HG03095 (cell line): ENCODE data around the gene SLC34A1.
"Not testable (repeated sequence)": the region's sequence is repeated elsewhere in the genome, so short reads cannot be mapped to it uniquely, and the experiment has no call there.

Experiments used
- ATAC-seq: cut with Tn5 transposase; IDR thresholded peaks from one replicate; pipeline ENCODE4 v1.9.1; 2021; ENCODE audit warnings: moderate library complexity; ENCODE audit not compliant: unreplicated experiment

SLC34A1 gene

DNA sequence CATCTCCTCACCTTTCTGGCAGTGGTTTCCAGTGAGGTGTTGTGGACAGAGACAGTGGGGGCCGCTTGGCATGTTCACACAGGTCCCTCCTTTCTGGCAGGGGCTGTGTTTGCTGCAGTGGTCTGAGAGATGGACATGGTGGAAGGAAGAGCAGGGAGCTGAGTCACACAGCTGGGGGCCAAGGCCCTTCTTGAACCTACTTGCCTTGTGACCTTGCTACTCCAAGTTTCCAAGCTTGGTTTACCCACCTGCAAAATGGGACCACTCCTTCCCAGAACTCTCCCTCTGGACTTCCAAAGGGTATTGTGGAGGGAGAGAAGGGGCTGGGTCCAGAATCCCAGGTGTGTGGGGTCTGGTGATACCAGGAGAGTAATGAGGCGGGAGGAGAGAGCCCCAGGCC, 21.1 kb downstream of the SLC34A1 start:
- no peak for ATAC-seq

DNA sequence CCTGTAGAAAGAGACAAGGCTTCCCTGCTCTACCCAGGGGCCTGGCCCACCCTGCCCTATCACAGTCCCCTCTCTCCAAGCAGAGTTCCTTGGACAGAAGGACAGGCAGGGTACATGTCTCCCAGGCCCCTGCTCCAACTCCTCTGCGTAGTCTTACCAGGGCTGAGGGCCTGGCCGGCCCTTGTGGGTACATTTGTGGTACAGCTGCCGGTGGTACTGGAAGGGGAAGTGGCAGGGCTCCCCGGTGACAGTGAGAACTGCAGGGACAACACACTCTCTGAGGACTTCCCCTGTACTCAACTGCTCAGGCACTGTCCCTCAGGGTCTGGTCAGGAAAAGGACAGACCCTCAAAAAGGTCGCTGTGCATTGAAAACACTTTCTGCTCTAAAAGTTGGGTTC, 21.6 kb downstream of the SLC34A1 start:
- ATAC-seq, result no peak

DNA sequence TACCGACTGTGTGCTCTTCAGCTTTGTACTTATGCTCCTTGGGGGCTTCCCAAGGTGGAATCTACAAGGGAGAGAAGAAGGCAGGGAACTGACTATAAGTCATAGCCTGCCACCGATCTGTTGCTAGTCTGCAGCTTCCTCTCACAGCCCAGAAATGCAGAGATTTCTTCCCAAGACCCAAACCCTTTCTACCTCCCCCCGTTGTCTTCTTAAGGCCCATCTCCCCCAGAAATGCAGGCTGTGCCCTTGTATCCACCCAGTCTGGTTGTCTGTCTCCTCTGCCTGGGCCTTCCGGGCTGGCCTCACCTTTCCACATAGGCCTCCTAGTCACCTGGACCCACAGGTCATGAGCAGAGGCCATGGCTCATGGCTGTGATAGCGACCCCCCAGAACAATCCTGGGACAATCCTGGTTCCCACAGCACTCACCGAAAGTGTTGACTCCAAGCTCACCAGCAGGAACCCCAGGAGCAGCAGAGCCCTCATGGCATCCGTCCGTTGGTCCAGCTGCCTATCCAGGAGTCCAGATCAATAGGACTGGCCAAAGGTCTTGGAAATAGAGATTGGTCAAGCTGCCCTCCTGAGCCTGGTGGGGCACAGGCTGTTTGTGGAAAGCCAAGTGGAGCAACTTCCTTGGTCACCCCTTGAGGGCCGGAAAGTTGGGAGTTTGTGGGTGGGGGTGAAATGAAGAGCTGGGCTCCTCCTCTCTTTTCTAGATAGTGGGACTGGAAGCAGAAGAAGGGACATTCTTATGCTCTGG, 25.0 kb downstream of the SLC34A1 start, which contains the start of gene F12:
Gene F12 (minus strand): TSS at position 522 of the 759 bp plus-strand sequence. CDS start 37 bp downstream, at position 485.
- ATAC-seq, result no peak

DNA sequence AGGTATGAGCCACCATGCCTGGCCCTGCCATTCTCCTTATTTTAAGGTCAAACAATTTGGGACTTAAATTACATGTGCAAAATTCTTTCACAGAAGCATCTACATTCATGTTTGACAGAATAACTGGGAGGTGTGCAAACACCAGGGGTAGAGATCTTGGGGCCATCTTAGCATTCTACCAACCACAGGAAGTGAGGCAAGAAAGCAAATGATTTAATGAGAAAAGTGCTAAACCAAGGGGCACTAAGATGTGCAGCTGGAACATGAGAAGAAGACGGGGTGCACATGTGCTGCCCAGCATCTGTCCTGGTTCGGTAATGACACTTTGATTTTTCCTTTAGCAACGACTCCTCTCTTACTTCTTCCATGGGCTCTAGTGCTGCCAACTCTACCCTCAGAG, 26.3 kb downstream of the SLC34A1 start:
- no peak for ATAC-seq

DNA sequence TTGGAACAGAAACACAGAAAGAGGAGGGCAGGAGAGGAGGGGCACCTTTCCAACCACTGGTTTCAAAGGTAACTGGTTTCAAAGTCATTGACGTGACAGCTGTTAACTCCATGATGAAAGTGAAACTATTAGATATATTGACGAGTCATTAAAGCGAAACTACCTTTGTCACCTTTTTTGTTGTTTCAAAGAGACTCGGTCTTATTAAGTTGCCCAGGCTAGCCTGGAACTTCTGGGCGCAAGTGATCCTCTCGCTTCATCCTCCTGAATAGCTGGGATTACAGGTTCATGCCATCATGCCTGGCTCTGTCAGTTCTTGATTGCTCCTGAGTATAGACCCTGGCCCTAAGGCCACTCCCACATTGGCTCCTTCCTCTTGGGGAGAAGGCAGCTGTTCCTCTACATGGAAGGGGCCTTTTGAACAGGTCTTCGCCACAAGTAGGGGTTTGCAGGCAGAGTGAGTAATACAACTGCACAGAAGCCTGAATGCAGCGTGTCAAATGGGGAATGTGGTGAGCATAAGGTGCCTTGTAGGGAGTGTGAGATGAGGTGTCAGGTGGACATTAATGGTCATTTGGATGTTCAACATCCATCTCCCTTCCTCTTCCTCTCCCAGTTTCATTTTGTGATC, 28.5 kb downstream of the SLC34A1 start:
- ATAC-seq, result peak; percentile 58

DNA sequence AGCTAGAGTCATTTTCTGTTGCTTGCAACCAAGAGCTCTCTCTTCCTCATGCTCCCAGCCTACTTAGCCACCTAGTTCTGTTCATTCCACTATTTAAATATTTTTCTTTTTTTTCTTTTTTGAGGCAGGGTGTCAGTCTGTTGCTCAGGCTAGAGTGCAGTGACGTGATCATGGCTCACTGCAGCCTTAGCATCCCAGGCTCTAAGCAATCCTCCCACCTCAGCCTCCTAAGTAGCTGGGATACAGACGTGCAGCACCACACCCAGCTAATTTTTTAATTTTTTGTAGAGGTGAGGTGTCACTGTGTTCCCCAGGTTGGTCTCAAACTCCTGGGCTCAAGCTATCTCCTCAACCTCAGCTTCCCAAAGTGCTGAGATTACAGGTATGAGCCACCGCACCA, 30.2 kb downstream of the SLC34A1 start:
- ATAC-seq, result no peak

DNA sequence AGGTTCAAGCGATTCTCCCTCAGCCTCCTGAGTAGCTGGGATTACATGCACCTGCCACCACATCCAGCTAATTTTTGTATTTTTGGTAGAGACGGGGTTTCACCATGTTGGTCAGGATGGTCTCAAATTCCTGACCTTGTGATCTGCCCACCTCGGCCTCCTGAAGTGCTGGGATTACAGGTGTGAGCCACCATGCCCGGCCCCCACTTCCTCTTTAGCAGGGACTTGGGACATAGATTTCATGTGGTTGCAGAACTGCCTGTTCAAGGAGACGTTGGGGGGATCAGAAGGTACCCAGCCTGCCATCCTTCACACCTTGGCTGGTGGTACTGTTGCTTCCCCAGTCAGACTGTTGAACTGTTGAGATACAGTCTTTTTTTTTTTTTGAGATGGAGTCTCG, 32.8 kb downstream of the SLC34A1 start:
- not testable (repeated sequence) for ATAC-seq

DNA sequence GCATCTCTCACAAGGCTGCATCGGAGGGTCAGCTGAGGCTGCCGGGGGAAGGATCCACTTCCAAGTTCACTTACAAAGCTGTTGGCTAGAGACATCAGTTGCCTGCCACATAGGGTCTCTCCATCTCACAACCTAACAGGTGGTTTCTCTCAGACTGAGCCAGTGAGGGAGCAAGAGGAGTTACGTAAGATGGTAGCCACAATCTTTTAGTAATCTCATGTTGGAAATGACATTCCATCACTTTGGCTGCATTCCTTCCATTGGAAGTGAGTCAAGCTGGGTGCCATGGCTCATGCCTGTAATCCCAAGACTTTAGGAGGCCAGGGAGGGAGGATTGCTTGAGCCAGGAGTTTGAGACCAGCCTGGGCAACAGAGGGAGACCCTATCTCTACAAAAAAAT, 34.8 kb downstream of the SLC34A1 start:
- ATAC-seq, result no peak

DNA sequence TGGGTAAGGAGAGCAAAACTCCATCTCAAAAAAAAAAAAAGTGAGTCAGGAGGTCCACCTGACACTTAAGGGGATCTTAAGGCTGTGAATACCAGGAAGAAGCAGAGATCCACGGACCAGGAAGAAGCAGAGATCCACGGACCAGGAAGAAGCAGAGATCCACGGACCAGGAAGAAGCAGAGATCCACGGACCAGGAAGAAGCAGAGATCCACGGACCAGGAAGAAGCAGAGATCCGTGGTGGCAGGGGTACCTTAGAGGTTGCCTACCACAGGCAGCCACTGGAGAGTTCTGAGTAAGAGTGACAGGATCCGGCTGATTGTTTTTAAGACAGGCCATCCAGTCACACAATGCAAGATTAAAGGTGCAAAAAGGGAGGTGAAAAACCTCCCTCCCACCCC, 36.2 kb downstream of the SLC34A1 start:
- ATAC-seq, result not testable (repeated sequence)

DNA sequence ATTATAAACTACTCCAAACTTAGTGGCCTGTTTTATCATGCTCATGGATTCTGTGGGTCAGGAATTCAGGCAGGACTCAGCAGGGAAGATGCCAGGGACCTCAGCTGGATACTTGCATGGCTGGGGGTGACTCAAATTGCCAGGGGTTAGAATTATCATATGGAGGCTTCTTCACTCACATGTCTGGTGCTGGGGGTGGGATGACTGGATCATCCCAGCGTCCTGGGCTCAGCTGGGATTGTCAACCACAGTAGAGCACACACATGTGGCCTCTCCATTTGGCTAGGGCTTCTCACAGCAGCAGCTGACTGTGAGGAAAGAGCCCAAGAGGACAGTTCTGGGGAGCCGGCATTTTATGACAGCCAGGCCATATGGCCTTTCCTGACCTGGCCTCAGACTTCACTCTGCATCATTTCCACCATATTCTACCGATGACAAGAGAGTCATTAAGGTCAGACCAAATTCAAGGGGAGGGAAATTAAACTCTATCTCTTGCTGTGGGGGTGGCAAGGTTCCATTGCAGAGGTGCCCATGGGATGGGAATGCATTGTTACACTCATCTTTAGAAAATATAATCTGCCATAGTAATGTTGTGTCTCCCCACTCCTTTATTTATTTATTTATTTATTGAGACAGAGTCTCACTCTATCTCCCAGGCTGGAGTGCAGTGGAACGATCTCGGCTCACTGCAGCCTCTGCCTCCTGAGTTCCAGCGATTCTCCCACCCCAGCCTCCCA, 37.0 kb downstream of the SLC34A1 start:
- no peak for ATAC-seq

DNA sequence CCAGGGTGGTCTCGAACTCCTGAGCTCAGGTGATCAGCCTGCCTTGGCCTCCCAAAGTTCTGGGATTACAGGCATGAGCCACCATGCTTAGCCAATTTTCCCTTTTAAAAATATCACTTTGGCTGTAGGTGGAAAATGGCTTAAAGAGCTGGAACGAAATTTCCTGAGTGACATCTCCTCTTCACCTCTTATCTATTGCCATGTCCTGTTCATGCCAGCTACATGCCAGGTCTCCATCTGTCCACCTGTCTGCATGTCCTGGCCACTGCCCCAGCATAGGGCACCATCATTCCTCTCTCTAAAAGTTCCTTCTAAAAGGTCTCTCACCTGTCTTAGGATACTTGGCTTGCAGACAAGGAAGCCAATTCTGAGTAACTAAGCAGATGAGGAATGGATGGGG, 39.4 kb downstream of the SLC34A1 start:
- no peak for ATAC-seq

DNA sequence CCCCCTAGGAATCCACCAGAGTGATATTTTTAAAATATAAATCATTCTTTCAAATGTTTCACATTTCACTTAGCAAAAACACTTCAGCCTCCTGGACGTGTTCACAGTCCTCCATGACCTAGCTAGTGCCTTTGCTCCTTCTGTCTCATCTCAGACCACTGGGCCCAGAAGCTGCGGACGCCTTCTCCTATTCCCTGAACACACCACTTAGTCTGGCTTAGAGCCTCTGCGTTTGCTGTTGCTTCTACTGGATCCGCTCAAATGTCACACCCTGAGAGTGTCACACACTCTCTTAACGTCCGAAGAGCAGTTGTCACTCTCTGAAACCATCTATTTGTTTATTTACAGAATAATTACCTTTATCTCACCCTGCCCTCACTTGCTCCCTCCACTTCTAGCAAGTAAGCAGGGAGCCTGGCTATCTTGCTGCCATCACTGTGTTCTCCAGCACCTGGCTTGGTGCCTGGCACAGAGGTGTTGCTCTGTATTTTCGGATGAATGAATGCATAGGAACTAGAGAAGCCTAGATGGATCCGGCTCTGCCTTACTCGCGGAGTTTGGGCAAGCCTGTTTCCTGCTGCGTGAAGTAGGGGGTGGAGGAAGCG, 41.1 kb downstream of the SLC34A1 start:
- no peak for ATAC-seq

DNA sequence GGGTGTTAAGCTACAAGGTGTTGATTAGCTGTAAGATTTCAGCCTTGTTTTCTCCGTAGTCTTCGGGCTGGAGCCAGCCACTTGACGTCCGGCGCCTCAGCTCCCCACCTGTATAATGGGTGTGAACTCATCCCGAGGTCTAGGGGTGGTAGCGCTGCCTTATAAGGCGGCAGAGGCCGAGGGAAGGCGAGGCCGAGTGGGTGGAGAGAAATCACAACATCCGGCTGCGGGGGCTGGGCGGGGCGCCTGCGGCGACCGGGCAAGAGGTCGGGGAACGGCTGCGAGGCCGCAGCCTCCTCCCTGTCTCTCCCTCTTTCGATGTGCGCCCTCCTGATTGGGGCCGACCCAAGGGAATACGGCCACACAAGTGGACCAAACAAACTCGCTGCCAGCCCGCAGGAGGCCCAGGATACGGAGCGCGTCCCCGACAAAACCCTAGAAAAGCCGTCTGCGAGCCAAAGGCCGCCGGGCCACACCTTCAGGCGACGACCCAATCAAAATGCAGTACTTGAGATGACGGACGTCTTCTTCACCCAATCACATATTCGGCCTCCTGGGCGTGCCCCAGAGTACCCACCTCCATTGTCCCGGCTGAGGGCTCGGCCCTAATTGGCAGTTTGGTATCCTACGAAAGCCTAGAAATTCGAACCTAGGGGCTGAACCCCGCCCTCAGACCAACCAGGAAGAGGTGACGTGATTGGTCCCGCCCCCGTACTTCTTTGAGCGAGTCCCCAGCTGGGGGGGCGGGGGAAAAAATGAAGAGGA, 41.7 kb downstream of the SLC34A1 start:
- peak; percentile 69 for ATAC-seq

DNA sequence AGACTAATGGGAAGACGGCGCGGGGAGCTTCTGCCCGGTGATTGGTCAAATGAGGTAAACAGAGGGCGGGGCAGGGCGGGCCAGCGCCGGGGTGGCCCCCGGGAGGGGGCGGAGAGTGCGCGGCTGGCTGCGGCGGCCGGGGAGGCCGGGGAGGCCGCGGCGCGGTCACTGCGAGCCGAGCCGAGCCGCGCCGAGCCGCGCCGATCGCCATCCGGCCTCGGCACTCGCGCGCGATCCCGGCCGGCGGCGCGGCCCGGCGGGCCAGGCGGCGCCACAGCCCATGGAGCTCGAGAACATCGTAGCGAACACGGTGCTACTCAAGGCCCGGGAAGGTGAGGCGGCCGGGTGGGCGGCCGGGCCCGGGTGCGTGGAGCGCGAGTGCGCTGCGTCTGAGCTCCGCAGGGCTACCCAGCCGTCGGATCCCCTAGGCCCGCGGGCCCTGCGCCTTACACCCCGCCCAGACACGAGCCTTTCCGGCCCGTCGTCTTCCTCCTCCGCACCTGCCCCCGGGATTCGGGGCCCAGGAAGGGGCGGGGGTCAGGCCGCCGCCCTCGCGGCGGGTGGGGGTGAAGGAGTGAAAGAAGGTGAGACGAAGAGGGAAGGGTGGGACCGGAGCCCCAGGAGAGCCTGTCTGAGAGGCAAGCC, 42.5 kb downstream of the SLC34A1 start, which contains the start of gene GRK6:
Gene GRK6 (plus strand): TSS at position 111 of the 645 bp plus-strand sequence. CDS start 170 bp downstream, at position 281.
- ATAC-seq, result no peak

DNA sequence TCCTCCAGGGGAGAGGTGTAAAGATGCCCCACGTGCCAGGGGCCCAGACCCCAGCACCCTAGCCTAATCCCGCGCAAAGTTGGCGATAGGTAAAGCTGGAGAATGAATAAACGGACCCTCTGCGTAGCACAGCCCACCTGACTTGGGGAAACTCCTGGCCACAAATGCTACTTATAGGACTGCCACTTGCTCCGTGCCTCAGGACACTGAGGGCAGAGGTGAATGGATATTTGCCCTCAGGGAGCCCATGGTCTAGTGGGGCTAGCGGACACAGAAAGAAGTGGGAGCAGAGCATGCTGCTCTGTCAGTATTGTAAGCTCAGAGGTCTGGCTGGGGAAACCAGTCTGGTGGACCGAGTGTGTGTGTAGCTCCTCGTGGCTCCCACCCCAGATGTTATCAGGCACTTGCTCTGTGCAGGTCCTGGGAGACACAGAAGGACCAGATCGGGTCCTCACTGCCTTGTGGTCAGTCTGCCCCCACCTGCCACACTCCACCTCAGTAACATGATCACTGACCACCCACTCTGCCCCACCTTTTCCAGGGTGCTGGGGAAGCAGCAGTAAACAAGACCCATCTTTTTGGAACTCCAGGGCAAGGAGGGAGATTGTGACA, 43.1 kb downstream of the SLC34A1 start:
- ATAC-seq, result no peak

DNA sequence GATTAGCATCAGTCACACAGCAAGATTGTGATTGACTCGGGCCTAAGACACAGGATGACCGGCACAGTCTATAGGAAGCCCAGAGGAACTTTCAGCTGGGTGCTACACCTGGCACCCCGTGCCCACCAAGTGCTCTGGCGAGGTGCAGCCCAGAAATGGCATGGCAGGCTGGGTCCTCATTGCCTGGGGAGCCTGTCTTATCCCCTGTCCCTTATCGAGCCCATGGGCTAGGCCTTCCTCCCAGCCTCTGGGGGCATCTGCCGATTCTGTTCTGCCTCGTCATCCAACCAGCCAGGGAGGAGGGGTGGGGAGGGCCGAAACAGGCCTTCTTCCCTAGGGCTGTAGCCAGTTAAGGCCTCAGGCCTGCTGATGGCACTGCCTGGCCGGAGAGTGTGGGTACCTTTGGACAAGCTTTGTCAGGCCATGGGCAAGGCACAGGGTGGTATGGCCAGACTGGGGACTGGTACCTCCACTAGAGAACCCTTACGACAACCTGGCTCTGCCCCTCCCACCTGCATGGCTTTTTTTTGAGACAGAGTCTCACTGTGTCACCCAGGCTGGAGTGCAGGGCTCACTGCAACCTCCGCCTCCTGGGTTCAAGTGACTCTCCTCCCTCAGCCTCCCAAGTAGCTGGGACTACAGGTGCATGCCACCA, 43.8 kb downstream of the SLC34A1 start:
- ATAC-seq, result no peak

DNA sequence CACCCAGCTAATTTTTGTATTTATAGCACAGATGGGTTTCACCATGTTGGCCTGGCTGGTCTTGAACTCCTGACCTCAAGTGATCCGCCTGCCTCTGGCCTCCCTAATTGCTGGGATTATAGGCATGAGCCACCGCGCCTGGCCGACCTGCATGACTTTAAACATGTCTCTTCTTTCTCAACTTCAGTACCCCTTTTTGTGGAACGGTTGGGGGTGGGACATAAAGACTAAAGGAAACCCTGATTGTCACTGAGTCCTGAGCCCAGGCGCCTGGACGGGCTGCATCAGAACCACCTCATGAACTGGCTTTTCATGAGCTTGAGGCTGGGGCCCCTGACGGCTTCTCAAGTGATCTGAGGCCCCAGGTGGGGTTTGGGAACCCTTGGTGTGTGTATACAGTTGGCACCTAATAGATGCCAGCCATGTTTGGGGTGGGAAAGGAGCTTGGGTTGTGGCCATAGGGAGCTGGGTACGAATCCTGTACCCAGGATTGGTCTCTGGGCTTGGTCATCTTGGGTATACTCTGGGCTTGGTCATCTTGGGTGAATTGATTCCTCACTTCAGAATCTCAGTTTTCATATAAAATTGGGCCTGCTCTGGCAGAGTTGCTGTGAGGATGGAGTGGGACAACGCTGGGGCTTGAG, 44.5 kb downstream of the SLC34A1 start:
- no peak for ATAC-seq

DNA sequence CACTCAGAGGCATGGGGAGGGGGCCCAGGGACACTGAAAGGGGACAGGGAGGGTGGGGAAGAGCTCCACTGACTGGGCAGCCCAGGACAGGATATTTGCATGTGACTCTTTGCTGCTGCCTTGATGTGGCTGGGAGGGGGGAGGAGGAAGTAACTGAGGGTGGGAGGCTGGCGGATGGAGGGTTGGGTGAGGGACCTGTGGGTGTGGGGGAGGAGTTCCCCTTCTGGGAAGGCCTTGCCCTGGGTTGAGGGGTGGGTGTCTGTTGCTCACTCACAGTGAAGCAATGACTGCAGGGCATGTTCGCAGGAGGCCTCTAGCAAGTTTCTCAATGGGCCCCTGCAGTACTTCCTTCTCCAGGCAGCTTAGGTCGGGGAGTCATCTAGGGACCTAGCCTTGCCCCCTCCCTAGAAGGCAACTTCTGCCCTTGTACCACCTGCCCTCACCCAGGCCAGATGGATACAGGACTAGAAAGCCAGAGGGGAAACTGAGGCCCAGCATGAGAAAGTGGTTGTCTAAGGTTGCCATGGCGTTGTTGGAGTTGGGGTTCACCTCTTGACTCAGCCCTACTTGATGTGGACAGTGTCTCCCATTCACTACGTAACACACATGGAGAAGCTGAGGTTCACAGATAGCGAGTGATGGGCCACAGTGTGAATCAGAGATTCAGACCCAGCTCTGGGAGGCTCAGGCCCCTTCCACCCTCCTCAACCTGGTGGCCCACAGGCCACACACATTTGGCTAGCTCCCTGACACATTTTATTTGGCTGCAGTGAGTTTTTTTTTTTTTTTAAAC, 45.2 kb downstream of the SLC34A1 start:
- no peak for ATAC-seq
